Measurements from ENCODE around the gene ABHD18.
A peak's percentile ranks its signal among the peaks of the same experiment; 100 is the strongest.
"Not testable (repeated sequence)": the region's sequence is repeated elsewhere in the genome, so short reads cannot be mapped to it uniquely, and the experiment has no call there.

Gene ABHD18

GRCh38 chr4:128055441-128056206 lies 90.4 kb downstream of the ABHD18 start:
- not testable (repeated sequence) for H3K36me3 ChIP-seq (ENCODE audit: control insufficient read depth in 1 of 2, insufficient read depth in 2 of 2, low read depth in 1 of 2, low read length in 2 of 2); H3K4ac ChIP-seq (ENCODE audit: low read depth in 1 of 2, low read length in 2 of 2); H2BK120ac ChIP-seq (ENCODE audit: low read depth, low read length); H3K9ac ChIP-seq (ENCODE audit: low read length); H3K18ac ChIP-seq (ENCODE audit: low read depth in 1 of 2, low read length in 2 of 2); H4K91ac ChIP-seq (ENCODE audit: low read length); H2BK5ac ChIP-seq (ENCODE audit: low read depth, low read length, poor library complexity, severe bottlenecking); H3K79me1 ChIP-seq (replicated peaks; ENCODE audit: low read length, poor library complexity, severe bottlenecking); H2AK5ac ChIP-seq (ENCODE audit: low read length, severe bottlenecking); H3K27me3 ChIP-seq (ENCODE audit: control insufficient read depth in 1 of 2, insufficient read depth in 1 of 2, low read length in 2 of 2); H3K4me1 ChIP-seq (ENCODE audit: control insufficient read depth, insufficient read depth, low read depth, low read length); H3K9me3 ChIP-seq (ENCODE audit: control insufficient read depth, low read length); H2BK12ac ChIP-seq (ENCODE audit: low read length in 2 of 2); H3K4me2 ChIP-seq (ENCODE audit: low read length, poor library complexity, severe bottlenecking); H2AFZ ChIP-seq (ENCODE audit: low read depth, low read length); H2BK15ac ChIP-seq (ENCODE audit: low read depth, poor library complexity, severe bottlenecking); H3K23ac ChIP-seq (ENCODE audit: low read length in 2 of 2); H4K8ac ChIP-seq (ENCODE audit: low read length); H3K27ac ChIP-seq (ENCODE audit: low read length, poor library complexity, severe bottlenecking); DNase-seq; H3K14ac ChIP-seq (ENCODE audit: low read length in 2 of 2); H3K4me3 ChIP-seq (ENCODE audit: insufficient read depth in 1 of 2, low read depth in 1 of 2, low read length in 2 of 2)
- whole genome bisulfite sequencing: 93% methylated on average over 6 of the region's 10 CpGs

- H3K4me2 ChIP-seq (ENCODE audit: low read length, poor library complexity, severe bottlenecking): no peak overlapping the region
- H4K8ac ChIP-seq (ENCODE audit: low read length): no peak overlapping the region
- H3K18ac ChIP-seq (ENCODE audit: low read depth in 1 of 2, low read length in 2 of 2): no peak overlapping the region
- H3K27ac ChIP-seq (ENCODE audit: low read length, poor library complexity, severe bottlenecking): no peak overlapping the region
- no peak overlapping the region for H2BK12ac ChIP-seq (ENCODE audit: low read length in 2 of 2)
- H2BK15ac ChIP-seq (ENCODE audit: low read depth, poor library complexity, severe bottlenecking): no peak overlapping the region
- H2BK5ac ChIP-seq (ENCODE audit: low read depth, low read length, poor library complexity, severe bottlenecking): no peak overlapping the region
- no peaks in the 10 kb centered on the region for H3K36me3 ChIP-seq (ENCODE audit: control insufficient read depth in 1 of 2, insufficient read depth in 2 of 2, low read depth in 1 of 2, low read length in 2 of 2)
- H3K79me1 ChIP-seq (replicated peaks; ENCODE audit: low read length, poor library complexity, severe bottlenecking): no peaks in the 10 kb centered on the region
- H2AK5ac ChIP-seq (ENCODE audit: low read length, severe bottlenecking): no peak overlapping the region
- H3K23ac ChIP-seq (ENCODE audit: low read length in 2 of 2): no peak overlapping the region
- DNase-seq: no peak
- H3K4ac ChIP-seq (ENCODE audit: low read depth in 1 of 2, low read length in 2 of 2): no peak overlapping the region
- H4K91ac ChIP-seq (ENCODE audit: low read length): no peak overlapping the region
- no peaks in the 10 kb centered on the region for H3K9me3 ChIP-seq (ENCODE audit: control insufficient read depth, low read length)
- H3K14ac ChIP-seq (ENCODE audit: low read length in 2 of 2): no peak overlapping the region
- H3K4me3 ChIP-seq (ENCODE audit: insufficient read depth in 1 of 2, low read depth in 1 of 2, low read length in 2 of 2): no peak overlapping the region
- no peak overlapping the region for H3K9ac ChIP-seq (ENCODE audit: low read length)
- H3K27me3 ChIP-seq (ENCODE audit: control insufficient read depth in 1 of 2, insufficient read depth in 1 of 2, low read length in 2 of 2): no peaks in the 10 kb centered on the region
- H2BK120ac ChIP-seq (ENCODE audit: low read depth, low read length): no peak overlapping the region
- H3K4me1 ChIP-seq (ENCODE audit: control insufficient read depth, insufficient read depth, low read depth, low read length): no peaks in the 10 kb centered on the region
- H2AFZ ChIP-seq (ENCODE audit: low read depth, low read length): no peak overlapping the region
These were observed 91.2 kb downstream of the ABHD18 start for GRCh38 chr4:128056396-128056795.

GRCh38 chr4:128060121-128060698 lies 95.0 kb downstream of the ABHD18 start:
- H3K9me3 ChIP-seq (ENCODE audit: control insufficient read depth, low read length): no peaks in the 10 kb centered on the region
- H2BK15ac ChIP-seq (ENCODE audit: low read depth, poor library complexity, severe bottlenecking): peak overlapping the region; percentile 44
- H2BK120ac ChIP-seq (ENCODE audit: low read depth, low read length): peak overlapping the region; percentile 87
- H2AK5ac ChIP-seq (ENCODE audit: low read length, severe bottlenecking): no peak overlapping the region
- H2BK5ac ChIP-seq (ENCODE audit: low read depth, low read length, poor library complexity, severe bottlenecking): no peak overlapping the region
- H2BK12ac ChIP-seq (ENCODE audit: low read length in 2 of 2): no peak overlapping the region
- H3K14ac ChIP-seq (ENCODE audit: low read length in 2 of 2): no peak overlapping the region
- peak overlapping the region; percentile 14 to 97 for H3K18ac ChIP-seq (ENCODE audit: low read depth in 1 of 2, low read length in 2 of 2)
- H3K27me3 ChIP-seq (ENCODE audit: control insufficient read depth in 1 of 2, insufficient read depth in 1 of 2, low read length in 2 of 2): no peaks in the 10 kb centered on the region
- H4K91ac ChIP-seq (ENCODE audit: low read length): peak overlapping the region; percentile 71
- H4K8ac ChIP-seq (ENCODE audit: low read length): peak overlapping the region; percentile 82
- H3K4ac ChIP-seq (ENCODE audit: low read depth in 1 of 2, low read length in 2 of 2): peak overlapping the region in 1 of 2 experiments; percentile 97
- H2AFZ ChIP-seq (ENCODE audit: low read depth, low read length): peak overlapping the region; percentile 98
- peak overlapping the region; percentile 67 for H3K4me2 ChIP-seq (ENCODE audit: low read length, poor library complexity, severe bottlenecking)
- peak overlapping the region; percentile 93 to 95 for H3K4me3 ChIP-seq (ENCODE audit: insufficient read depth in 1 of 2, low read depth in 1 of 2, low read length in 2 of 2)
- DNase-seq: no peak
- peaks cover 2% of the 10 kb centered on the region for H3K4me1 ChIP-seq (ENCODE audit: control insufficient read depth, insufficient read depth, low read depth, low read length)
- no peaks in the 10 kb centered on the region for H3K79me1 ChIP-seq (replicated peaks; ENCODE audit: low read length, poor library complexity, severe bottlenecking)
- H3K36me3 ChIP-seq (ENCODE audit: control insufficient read depth in 1 of 2, insufficient read depth in 2 of 2, low read depth in 1 of 2, low read length in 2 of 2): no peaks in the 10 kb centered on the region
- peak overlapping the region; percentile 97 for H3K9ac ChIP-seq (ENCODE audit: low read length)
- 38% methylated on average over 12 of the region's 21 CpGs for WGBS
- H3K27ac ChIP-seq (ENCODE audit: low read length, poor library complexity, severe bottlenecking): peak overlapping the region; percentile 55
- no peak overlapping the region for H3K23ac ChIP-seq (ENCODE audit: low read length in 2 of 2)

- H3K4me2 ChIP-seq (ENCODE audit: low read length, poor library complexity, severe bottlenecking): peak within 1 kb of the TSS; percentile 97
- no peaks in the 10 kb centered on the region for H3K9me3 ChIP-seq (ENCODE audit: control insufficient read depth, low read length)
- H3K27ac ChIP-seq (ENCODE audit: low read length, poor library complexity, severe bottlenecking): peak within 1 kb of the TSS; percentile 55
- no peak within 1 kb of the TSS for H2AK5ac ChIP-seq (ENCODE audit: low read length, severe bottlenecking)
- peak within 1 kb of the TSS; percentile 92 to 97 for H3K4ac ChIP-seq (ENCODE audit: low read depth in 1 of 2, low read length in 2 of 2)
- H2AFZ ChIP-seq (ENCODE audit: low read depth, low read length): peak within 1 kb of the TSS; percentile 98
- H3K4me3 ChIP-seq (ENCODE audit: insufficient read depth in 1 of 2, low read depth in 1 of 2, low read length in 2 of 2): peak within 1 kb of the TSS; percentile 93 to 95
- peak within 1 kb of the TSS; percentile 60 to 98 for H3K23ac ChIP-seq (ENCODE audit: low read length in 2 of 2)
- peak within 1 kb of the TSS; percentile 90 for H4K91ac ChIP-seq (ENCODE audit: low read length)
- peak within 1 kb of the TSS; percentile 97 to 100 for H3K18ac ChIP-seq (ENCODE audit: low read depth in 1 of 2, low read length in 2 of 2)
- peak within 1 kb of the TSS in 1 of 2 experiments; percentile 98 for H3K14ac ChIP-seq (ENCODE audit: low read length in 2 of 2)
- WGBS: under 1% methylated on average over 88 of the region's 112 CpGs
- peak within 1 kb of the TSS; percentile 93 for H2BK15ac ChIP-seq (ENCODE audit: low read depth, poor library complexity, severe bottlenecking)
- H3K27me3 ChIP-seq (ENCODE audit: control insufficient read depth in 1 of 2, insufficient read depth in 1 of 2, low read length in 2 of 2): no peaks in the 10 kb centered on the region
- peak within 1 kb of the TSS; percentile 87 for H2BK120ac ChIP-seq (ENCODE audit: low read depth, low read length)
- H3K4me1 ChIP-seq (ENCODE audit: control insufficient read depth, insufficient read depth, low read depth, low read length): peaks cover 2% of the 10 kb centered on the region
- peak; percentile 97 for DNase-seq
- peak within 1 kb of the TSS; percentile 97 for H3K9ac ChIP-seq (ENCODE audit: low read length)
- H2BK12ac ChIP-seq (ENCODE audit: low read length in 2 of 2): peak within 1 kb of the TSS in 1 of 2 experiments; percentile 72
- no peaks in the 10 kb centered on the region for H3K79me1 ChIP-seq (replicated peaks; ENCODE audit: low read length, poor library complexity, severe bottlenecking)
- H2BK5ac ChIP-seq (ENCODE audit: low read depth, low read length, poor library complexity, severe bottlenecking): peak within 1 kb of the TSS; percentile 89
- no peaks in the 10 kb centered on the region for H3K36me3 ChIP-seq (ENCODE audit: control insufficient read depth in 1 of 2, insufficient read depth in 2 of 2, low read depth in 1 of 2, low read length in 2 of 2)
- H4K8ac ChIP-seq (ENCODE audit: low read length): peak within 1 kb of the TSS; percentile 82
These were observed 95.7 kb downstream of the ABHD18 start, which contains the start of gene LARP1B for GRCh38 chr4:128060699-128061565. LARP1B (plus strand) TSS chr4:128061312; CDS start chr4:128074952, 13,640 bp downstream.

All from mesenchymal stem cell (in vitro differentiated cells and primary cell).